Endothelial cell of umbilical vein (primary cell): Measurements from ENCODE around the gene FAM177B.

Source experiments
- EZH2 ChIP-seq: IDR thresholded peaks from 2 replicates; pipeline ENCODE4 v1.6.1; 2012; ENCODE audit warnings: borderline replicate concordance, low read depth, mild to moderate bottlenecking, moderate library complexity, low read length, inconsistent platforms; ENCODE audit not compliant: severe bottlenecking
- FOS ChIP-seq: IDR thresholded peaks from 2 replicates; pipeline ENCODE4 v1.6.1; 2011; ENCODE audit warnings: mild to moderate bottlenecking, low read length, moderate library complexity, borderline replicate concordance; ENCODE audit not compliant: insufficient read depth
- GATA2 ChIP-seq: IDR thresholded peaks from 2 replicates; pipeline ENCODE4 v1.7.0; 2011; ENCODE audit warnings: low read depth, mild to moderate bottlenecking, moderate library complexity, mixed read lengths, low read length; ENCODE audit not compliant: insufficient read length, insufficient read depth
- MYC ChIP-seq: IDR thresholded peaks from one replicate; pipeline ENCODE4 v1.6.1; 2011; ENCODE audit warnings: mild to moderate bottlenecking, low read depth, low read length
- POLR2A ChIP-seq: IDR thresholded peaks from 2 replicates; pipeline ENCODE4 v1.6.1; 2012; ENCODE audit warnings: low read depth, mild to moderate bottlenecking, control low read depth, low read length
- POLR2AphosphoS5 ChIP-seq: IDR thresholded peaks from 2 replicates; pipeline ENCODE4 v1.6.1; 2012; ENCODE audit warnings: low read depth, mild to moderate bottlenecking, control low read depth, low read length, moderate library complexity; ENCODE audit not compliant: insufficient read depth
- TF ChIP-seq, protein P1 (sequence below), 2 donors: IDR thresholded peaks; 1 replicate in 1 of 2; 2 replicates in 1 of 2; pipeline ENCODE4 v1.5.1; 2011; ENCODE audit warnings: low read length in 2 of 2, mild to moderate bottlenecking in 2 of 2, moderate library complexity in 2 of 2, control low read depth in 1 of 2, inconsistent platforms in 1 of 2, low read depth in 1 of 2; ENCODE audit not compliant: insufficient read depth in 1 of 2; ENCODE audit errors: extremely low read depth in 1 of 2
- TF ChIP-seq, protein P2 (sequence below): IDR thresholded peaks from 2 replicates; pipeline ENCODE4 v1.6.1; 2011; ENCODE audit not compliant: insufficient read depth, insufficient read length

DNA sequence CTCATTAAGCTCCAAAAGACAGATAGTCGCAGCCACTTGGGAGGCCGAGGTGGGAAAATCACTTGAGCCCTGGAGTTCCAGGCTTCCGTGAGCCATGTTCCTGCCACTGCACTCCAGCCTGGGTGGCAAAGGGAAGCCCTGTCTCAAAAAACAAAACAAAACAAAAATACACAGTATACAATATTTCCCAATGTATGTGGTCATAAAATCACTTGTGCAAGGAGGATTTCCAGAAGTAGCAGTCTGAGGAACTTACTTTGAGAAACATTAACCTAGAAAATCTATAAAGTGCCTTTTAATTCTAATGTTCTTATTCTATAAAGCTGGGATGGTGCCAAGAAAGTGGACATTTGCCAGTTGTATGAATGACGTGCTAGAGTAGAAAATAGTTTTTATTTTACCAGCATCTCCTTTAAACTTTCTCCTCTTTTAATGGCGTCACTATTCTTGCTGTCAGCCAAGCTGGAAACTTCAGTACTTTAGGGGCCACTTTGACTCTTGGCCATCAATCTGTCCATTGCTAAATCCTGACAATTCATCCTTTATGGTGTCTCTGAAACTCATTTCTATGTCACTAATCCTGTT is 22.5 kb downstream of the FAM177B start:
- TF ChIP-seq EZH2: no peak
- TF ChIP-seq, protein P1, sequence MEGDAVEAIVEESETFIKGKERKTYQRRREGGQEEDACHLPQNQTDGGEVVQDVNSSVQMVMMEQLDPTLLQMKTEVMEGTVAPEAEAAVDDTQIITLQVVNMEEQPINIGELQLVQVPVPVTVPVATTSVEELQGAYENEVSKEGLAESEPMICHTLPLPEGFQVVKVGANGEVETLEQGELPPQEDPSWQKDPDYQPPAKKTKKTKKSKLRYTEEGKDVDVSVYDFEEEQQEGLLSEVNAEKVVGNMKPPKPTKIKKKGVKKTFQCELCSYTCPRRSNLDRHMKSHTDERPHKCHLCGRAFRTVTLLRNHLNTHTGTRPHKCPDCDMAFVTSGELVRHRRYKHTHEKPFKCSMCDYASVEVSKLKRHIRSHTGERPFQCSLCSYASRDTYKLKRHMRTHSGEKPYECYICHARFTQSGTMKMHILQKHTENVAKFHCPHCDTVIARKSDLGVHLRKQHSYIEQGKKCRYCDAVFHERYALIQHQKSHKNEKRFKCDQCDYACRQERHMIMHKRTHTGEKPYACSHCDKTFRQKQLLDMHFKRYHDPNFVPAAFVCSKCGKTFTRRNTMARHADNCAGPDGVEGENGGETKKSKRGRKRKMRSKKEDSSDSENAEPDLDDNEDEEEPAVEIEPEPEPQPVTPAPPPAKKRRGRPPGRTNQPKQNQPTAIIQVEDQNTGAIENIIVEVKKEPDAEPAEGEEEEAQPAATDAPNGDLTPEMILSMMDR (IDR thresholded peaks at IDR 0.05; ENCODE audit: extremely low read depth in 1 of 2, insufficient read depth in 1 of 2, low read depth in 1 of 2, low read length in 2 of 2): no peak
- TF ChIP-seq, protein P2, sequence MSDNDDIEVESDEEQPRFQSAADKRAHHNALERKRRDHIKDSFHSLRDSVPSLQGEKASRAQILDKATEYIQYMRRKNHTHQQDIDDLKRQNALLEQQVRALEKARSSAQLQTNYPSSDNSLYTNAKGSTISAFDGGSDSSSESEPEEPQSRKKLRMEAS: no peak
- TF ChIP-seq POLR2A: no peak
- no peak for TF ChIP-seq POLR2AphosphoS5
- no peak for TF ChIP-seq FOS
- TF ChIP-seq MYC: no peak
- TF ChIP-seq GATA2: no peak
